Posterior cingulate gyrus (tissue), 11 donors: Measurements from ENCODE around the gene CHAF1A.
A peak's percentile ranks its signal among the peaks of the same experiment; 100 is the strongest.

ENCODE experiments used
- DNase-seq, 10 donors: peaks; one replicate each; pipeline versions ENCODE4 v3.0.0 to v3.0.0-alpha.2; 2020 to 2021; ENCODE audit warnings: mixed read lengths in 3 of 10
- intact Hi-C: fragments of 100-400 bp; cut with DNase I; formaldehyde crosslinking; loops from one replicate; pipeline ENCODE4 v1.15.1; 2023

Gene CHAF1A, protein sequence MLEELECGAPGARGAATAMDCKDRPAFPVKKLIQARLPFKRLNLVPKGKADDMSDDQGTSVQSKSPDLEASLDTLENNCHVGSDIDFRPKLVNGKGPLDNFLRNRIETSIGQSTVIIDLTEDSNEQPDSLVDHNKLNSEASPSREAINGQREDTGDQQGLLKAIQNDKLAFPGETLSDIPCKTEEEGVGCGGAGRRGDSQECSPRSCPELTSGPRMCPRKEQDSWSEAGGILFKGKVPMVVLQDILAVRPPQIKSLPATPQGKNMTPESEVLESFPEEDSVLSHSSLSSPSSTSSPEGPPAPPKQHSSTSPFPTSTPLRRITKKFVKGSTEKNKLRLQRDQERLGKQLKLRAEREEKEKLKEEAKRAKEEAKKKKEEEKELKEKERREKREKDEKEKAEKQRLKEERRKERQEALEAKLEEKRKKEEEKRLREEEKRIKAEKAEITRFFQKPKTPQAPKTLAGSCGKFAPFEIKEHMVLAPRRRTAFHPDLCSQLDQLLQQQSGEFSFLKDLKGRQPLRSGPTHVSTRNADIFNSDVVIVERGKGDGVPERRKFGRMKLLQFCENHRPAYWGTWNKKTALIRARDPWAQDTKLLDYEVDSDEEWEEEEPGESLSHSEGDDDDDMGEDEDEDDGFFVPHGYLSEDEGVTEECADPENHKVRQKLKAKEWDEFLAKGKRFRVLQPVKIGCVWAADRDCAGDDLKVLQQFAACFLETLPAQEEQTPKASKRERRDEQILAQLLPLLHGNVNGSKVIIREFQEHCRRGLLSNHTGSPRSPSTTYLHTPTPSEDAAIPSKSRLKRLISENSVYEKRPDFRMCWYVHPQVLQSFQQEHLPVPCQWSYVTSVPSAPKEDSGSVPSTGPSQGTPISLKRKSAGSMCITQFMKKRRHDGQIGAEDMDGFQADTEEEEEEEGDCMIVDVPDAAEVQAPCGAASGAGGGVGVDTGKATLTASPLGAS

DNA sequence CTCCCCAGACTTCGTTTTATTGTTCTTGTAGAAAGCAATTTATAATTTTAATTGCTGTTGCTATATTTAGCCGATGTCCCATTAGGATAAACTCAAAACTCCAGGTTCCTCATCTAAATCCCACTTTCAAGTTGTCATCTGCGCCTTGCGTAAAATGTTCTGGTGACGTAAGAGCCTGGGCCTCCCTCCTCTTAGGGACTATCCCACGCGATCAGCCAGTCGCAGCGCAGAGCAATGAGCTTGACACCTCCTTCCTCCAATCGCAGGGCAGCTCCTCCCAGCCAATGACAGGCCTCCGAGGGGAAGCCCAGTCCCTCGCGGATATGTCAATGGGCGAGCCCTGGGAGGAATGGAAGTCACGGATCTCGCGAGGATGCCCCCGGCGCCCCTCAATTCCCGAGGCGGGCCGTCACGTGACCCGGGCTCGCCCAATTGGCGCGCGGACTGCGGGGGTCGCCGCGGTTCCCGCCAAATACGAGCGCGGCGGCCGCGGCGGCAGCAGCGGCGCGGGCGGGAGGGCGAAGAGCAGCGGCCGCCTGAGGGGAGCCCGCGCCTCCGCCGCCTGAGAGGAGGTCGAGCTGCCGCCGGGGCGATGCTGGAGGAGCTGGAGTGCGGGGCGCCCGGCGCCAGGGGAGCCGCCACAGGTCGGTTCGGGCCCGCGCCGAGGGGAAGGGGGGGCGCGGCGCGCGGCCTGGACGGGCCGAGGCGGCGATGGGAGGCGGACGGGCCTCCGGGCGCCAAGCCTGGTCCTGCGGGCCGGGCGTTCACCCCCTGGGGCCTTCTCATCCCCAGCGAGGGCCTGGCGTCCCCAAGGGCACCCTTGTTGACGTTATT, at the start of gene CHAF1A:
CHAF1A (plus strand) TSS at position 470 of the 834 bp plus-strand sequence; CDS start at position 593, 123 bp downstream.
- intact Hi-C loops = loop anchor here (1.0 to 5.0 kb wide), 2 partner anchors 55 to 135 kb away; partner anchors contain the start of gene UBXN6
- peak; percentile 99 to 100 (median 100) for DNase-seq

DNA sequence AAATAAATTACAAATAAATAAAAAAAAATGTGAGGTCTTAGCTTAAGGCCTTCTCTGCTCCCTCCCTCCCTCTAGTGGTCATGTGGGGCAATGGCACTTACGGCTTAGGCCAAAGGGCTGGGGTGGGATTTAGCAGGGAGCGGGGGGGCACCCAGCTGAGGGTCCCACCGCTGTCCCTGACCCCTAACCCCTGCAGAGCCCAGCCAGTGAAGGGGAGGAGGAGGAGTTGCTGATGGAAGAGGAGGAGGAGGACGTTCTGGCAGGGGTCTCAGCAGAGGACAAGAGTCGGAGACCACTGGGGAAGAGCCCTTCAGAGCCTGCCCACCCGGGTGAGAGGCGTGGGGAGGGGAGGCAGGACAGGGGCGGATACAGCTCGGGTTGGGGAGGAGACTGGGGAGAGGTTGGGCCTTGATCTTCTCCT, 49.7 kb upstream of the CHAF1A start:
- peak in 4 of 10 donors; percentile 50 to 88 (median 70) for DNase-seq
- intact Hi-C loops = loop anchor here (2.0 kb wide), 1 partner anchor 86 kb away; no protein-coding TSS in a partner anchor

DNA sequence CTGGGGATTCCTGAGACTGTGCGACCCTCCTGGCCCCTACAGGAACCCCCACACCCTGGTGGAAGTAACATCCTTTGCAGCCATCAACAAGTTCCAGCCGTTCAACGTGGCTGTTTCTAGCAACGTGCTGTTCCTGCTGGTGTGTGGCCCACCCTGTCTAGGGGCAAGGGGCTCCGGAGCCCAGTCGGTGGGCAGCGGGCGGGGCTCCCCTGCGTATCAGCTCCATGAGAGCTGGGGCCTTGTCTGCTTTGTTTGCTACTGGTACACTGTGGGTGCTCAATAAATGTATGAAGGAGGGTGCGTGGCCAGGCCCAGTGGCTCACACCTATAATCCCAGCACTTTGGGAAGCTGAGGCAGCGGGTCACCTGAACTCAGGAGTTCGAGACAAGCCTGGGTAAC, 48.2 kb upstream of the CHAF1A start:
- intact Hi-C loops = no loop called here
- DNase-seq = no peak

DNA sequence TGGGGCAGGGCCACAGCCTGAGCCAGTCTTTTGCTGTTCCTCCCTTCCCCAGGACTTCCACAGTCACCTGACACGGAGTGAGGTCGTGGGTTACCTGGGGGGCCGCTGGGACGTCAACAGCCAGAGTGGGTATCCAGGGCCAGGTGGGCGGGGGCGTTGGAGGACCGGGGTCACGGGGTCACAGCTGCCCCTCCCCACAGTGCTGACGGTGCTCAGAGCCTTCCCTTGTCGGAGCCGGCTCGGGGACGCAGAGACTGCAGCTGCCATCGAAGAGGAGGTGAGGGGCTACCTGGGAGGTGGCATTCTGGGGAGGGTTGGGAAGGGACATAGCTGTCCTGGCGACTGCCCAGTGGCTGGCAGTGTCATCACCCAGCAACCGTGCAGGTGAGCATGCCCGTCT, 47.5 kb upstream of the CHAF1A start:
- intact Hi-C loops = no loop called here
- no peak for DNase-seq

DNA sequence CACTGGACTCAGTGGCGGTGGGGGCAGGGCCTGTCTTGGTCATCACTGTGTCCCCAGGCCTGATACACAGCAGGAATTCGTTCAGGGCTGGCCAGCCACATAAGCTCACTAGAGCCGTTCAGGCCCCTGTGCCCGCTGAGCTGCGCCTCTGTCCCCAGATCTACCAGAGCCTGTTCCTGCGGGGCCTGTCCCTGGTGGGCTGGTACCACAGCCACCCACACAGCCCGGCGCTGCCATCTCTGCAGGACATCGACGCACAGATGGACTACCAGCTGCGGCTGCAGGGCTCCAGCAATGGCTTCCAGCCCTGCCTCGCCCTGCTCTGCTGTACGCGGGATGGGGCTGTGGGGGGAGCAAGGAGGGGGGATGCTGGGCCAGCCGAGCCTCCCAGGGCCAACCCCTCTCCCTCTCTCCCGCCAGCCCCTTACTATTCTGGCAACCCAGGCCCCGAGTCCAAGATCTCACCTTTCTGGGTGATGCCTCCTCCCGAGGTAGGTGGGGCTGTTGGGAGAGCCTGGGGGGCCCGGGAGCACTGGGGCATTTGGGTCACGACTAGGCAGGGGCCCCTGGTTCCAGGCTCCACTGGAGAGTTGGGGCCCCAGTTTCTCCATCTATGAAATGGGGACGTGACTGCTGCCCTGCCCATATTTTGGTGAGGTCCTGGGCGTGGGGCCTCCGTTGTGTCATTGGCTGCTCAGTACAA, 45.2 kb upstream of the CHAF1A start:
- intact Hi-C loops = no loop called here
- peak in 6 of 10 donors; percentile 54 to 92 (median 75) for DNase-seq

DNA sequence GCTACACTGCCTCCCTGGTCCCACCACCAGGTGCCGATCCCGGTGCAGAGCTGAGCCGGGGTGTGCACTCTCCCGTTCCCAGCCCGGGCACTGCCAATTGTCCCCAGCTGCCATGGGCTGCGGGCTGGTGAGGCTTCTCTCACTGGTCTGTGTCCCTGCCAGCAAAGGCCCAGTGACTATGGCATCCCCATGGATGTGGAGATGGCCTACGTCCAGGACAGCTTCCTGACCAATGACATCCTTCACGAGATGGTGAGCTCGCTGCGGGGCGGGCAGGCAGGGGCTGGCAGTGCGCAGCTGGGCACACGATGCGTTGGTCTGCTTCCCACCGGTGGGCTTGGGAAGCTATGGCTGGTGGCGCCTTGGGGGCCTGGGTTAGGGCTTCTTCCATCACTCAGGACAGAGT, 44.5 kb upstream of the CHAF1A start:
- intact Hi-C loops = no loop called here
- peak in 1 of 10 donors; percentile 86 for DNase-seq

DNA sequence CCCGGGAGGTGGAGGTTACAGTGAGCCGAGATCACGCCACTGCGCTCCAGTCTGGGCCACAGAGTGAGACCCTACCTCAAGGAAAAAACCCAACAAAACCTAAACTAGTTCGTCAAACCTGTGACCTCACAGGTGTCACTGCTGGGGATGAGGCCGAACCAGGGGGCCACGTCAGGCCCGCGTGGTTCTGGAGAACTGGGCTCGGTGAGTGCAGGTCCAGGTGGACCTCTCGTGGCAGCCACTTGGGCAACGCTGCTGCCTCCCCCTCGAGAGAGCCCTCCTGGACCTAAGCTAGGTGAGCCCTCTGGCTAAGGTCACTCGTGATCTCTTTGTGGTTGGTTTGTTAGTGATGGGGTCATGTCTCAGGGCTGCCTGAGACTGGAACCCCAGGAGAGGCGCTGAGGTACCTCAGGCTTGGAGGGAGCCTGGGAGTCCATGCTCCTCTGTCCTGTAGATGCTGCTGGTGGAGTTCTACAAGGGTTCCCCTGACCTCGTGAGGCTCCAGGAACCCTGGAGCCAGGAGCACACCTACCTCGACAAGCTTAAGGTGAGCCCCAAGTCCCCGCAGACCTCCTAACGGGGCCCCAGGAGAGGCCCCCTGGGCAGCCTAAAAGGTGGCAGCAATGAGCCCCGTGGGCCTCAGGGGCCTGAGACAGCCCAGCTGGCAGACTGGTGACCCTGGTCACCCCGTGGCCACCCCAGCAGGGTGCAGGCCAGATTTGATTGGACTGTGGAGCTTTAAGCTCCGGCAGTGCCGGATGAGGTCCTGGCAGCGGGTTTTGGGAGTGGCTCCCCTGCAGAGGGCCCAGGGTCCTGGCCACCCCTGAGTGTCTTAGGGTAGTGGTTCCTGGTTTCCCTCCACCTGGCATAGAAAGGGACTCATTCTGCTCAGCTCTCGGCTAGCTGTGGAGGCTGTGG, 43.5 kb upstream of the CHAF1A start:
- no peak for DNase-seq
- intact Hi-C loops = no loop called here

DNA sequence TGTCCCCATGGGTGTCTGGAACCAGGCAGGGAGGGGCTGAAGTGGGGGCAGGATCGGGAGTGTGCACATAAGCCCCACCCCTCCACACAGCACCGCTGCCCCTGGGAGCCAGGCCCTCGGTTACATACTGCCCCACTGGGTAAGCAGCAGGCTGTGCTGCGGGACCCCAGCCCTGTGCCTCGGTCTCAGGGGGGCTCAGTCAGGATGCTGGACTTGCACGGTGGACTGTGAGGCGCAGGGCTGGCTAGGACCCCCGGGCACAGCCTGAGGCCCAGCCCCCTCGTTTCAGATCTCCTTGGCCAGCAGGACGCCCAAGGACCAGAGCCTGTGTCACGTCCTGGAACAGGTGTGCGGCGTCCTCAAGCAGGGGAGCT, 42.8 kb upstream of the CHAF1A start:
- intact Hi-C loops = no loop called here
- DNase-seq = peak in 2 of 10 donors; percentile 85 to 89

DNA sequence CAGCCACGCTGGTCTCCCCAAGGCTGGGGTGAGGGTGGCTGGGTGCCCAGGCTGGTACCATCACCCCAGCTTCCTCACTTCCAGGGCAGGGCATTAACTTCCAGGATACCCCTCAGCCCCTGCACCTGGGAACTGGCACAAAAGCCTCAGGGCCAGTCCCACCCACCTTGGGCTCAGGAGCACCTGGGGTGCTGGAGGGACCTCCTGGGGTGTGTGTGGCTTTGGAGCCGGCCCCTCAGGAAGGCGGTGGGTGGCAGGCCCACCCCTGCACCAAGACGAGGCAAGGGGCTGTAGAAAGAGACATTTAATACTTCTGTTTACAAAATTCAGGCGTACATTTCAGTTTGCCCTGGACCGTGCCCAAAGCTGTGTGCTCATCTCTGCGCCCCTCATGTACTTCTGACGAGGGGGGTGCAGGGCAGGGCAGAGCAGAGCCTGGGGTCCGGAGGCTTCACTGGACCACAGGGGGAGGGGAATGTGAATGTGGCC, 42.3 kb upstream of the CHAF1A start:
- peak in 1 of 10 donors; percentile 66 for DNase-seq
- intact Hi-C loops = no loop called here

DNA sequence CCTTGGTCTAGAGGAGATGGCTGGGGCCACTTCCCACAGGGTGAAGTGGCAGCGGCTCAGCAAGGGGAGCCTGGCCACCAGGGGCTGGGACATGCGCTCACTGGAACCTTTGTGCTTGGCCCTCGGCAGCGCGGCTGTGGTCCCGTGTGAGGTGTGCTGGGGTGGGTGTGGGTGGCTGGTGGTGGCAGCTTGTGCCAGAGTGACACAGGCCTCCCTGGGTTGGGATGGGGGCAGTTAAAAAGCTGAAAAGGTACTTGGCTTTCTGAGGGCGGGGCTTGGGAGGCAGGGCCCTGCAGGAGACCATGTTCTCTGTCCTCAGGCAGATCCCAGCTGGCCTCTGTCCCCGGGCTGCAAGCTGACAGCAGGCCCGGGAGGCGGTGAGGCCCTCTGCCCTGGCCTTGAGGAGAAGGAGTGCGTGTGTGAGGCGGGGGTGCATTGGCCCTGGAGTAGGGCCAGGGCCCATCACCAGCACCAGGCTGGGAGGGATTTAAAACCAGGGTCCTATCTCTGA, 41.7 kb upstream of the CHAF1A start:
- DNase-seq = peak in 1 of 10 donors; percentile 84
- intact Hi-C loops = no loop called here

DNA sequence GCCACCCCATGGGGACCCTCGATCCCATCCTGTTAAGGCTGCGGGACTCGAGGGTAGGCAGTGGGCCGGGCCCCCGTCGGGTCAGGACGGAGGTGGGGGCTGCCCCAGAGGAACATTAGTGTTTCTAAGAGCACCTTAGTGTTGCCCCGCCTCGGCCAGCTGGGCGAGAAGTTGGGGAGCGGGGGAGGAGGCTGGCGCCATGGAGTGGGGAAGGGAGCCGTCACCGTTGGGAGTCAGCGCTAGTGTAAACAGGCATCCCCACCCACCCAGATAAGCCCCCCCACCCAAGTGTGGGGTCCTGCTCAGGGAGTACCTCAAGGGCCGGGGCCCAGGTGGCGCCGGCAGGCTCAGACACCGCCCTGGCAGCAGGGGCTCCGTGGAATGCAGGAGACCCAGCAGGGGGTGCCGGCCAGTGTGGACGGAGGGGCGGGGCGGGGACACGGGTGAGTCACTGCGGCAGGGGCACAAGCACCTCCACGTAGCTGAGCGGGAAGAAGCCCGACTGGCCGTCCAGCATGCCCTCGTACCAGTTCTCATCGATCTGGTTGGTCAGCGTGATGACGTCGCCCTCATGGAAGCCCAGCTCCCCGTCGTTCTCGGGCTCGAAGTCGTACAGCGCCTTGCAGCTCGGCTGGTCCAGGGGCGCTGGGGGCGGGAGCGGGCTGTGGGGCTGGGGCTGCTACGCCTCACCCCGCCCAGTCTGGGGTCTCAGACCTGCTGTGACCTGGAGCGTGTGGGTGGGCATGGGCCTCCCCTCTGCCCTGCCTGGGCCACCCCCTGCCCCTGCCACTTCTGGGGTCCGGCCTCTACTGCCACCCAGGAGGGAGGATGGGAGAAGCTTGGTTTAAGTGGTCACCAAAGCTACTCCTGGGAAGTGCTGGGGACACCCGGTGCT, 41.0 kb upstream of the CHAF1A start:
- peak in 2 of 10 donors; percentile 82 to 85 for DNase-seq
- intact Hi-C loops = no loop called here

DNA sequence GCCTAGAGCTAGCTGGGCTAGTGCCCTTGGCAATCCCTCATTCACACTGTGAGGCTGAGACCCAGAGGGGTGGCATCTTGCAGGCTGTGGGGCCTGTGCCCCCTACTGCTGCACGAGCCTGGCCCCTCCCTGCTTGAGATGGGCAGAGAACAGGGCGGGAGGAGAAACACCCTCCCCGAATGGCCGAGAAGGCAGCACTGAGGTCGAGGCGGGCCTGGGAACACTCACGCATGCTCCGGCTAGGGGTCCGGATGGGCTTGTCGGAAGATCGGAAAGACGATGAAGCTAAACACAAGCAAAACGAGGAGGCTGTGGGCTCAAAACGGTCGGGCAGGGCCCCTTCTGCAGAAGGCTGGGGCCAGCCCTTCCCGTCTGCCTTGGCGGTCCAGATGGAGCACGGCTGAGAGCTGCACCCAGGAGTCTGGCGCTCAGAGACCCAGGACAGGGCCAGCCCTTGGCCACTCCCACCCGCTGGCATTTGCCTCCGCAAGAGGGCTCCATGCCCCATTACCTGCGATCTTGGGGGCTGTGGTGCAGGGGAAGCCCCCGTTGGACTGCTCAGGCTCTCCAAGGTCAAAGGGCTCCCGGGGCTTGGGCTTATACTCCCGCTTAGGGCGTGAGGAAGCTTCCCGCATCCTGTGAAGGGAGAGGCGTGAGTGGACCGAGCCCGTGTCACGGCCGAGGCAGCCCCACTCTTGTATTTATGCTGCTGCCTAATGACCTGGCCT, 40.2 kb upstream of the CHAF1A start:
- intact Hi-C loops = no loop called here
- peak in 1 of 10 donors; percentile 83 for DNase-seq

DNA sequence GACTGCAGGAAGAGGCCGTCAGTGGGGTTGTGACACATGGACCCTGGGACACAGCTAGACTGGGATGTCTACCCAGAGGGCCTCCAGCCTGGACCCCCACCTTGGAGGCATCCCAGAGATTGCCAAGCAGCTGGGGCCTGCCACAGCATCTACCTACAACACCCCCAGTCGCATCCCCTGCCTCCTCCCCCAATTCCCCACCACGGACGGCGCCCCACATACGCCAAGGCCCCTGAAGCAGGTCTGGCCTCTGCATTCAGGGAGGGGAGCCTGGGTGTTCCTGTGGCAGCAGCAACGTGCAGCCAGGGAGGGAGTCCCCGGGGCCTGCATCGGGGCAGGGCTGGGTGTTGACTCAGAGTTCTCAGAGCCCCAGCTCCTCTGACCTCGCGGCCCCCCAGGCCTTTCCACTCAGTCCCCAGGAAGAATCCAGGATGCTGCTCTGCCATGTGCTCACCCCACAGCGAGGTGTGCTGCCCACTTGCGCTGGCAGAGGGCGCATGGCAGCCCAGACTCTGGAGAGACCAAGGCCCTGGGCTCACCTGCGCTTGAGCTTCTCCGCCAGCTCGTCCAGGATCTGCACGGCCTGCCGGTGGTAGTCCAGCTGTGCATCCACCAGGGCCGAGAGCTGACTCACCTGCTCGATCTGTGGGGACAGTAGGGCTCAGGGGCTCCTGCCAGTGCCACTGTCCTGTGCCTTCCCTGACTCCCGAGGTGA, 39.5 kb upstream of the CHAF1A start:
- intact Hi-C loops = no loop called here
- peak in 1 of 10 donors; percentile 89 for DNase-seq

DNA sequence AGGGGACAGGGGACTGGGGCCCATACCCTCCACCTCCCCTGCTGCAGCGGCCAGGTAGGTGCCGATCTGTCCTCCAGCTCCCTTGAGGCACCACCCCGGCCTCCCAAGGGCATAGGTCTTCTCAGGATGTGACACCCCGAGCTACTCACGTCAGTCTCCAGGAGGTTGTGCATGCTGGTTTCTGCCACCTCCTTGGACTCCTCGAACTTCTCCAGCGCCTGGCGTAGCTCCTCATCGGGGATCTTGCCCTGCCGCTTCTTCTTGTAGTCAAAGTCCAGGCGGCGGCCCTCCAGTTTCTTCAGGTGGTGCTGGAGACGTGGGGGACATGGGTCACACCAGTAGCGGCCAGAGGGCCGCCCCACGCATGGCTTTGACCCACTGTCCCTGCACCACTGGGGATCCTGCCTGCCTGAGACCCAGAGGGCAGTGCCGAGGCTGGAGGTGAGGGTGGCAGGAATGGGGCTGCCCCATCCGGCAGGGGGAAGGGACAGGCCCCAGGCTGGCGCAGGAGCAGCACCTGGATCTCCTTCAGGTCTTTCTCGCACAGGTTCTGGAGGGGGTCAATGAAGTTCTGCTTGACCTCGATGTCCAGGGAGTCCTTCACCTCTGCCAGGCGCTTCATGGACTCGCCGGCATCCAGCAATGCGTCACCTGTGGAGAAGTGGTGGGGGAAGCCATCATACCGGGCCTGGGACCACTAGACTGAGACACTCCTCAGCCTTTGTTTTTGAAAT, 38.7 kb upstream of the CHAF1A start:
- intact Hi-C loops = no loop called here
- DNase-seq = no peak

DNA sequence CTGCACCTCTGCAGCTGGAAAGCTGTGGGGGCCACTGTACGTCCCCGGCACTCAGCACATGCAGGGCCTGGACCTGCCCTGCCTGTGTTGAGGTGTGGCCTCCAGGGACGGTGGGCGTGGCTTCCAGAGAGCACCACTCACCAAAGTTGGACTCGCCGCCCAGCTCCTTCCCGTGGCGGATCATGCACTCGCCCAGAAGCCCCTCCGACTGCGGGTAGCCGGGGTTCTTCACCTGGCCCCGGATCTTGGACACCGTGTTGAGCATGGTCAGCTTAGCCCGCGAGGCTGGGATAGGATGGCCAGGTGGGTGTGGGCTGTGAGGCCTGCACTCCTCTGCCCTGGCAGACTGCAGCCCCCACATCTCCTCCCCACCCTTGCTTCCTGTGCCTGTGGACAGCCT, 37.1 kb upstream of the CHAF1A start:
- intact Hi-C loops = no loop called here
- no peak for DNase-seq
